ENCODE measurements around the gene GABRG3.

GABRG3 gene

DNA sequence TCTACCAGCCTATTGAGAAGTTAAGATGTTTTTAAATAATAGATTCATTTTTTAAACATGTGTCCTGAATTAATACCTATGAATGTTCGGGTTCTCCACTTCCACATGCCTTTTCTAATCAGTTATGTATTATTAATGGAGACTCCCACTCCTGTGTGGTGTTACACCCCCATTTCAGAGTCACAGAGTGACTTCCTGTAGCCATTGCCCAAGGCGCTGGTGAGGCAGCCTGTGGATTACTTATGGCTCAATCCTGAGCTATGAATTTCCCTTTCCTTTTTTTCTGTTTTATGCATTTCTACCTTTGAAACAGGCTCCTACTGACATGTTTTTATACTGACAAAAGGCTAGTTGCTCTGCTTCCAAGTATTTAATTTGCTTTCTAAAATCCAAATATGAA is 162.3 kb downstream of the GABRG3 start:
- no peak for TF ChIP-seq ZNF565 (CRISPR knock-in tag; conservative IDR thresholded peaks at IDR 0.05; ENCODE audit: low read depth)
- TF ChIP-seq ZFP30 (CRISPR knock-in tag; IDR thresholded peaks at IDR 0.05) = no peak
- TF ChIP-seq ARNTL (CRISPR knock-in tag; IDR thresholded peaks at IDR 0.05; ENCODE audit: borderline replicate concordance, low read depth) = no peak
- no peak for TF ChIP-seq ISL1 (CRISPR knock-in tag; IDR thresholded peaks at IDR 0.05)
- TF ChIP-seq TOX (CRISPR knock-in tag; IDR thresholded peaks at IDR 0.05; ENCODE audit: borderline replicate concordance) = no peak
- TF ChIP-seq, protein P1, sequence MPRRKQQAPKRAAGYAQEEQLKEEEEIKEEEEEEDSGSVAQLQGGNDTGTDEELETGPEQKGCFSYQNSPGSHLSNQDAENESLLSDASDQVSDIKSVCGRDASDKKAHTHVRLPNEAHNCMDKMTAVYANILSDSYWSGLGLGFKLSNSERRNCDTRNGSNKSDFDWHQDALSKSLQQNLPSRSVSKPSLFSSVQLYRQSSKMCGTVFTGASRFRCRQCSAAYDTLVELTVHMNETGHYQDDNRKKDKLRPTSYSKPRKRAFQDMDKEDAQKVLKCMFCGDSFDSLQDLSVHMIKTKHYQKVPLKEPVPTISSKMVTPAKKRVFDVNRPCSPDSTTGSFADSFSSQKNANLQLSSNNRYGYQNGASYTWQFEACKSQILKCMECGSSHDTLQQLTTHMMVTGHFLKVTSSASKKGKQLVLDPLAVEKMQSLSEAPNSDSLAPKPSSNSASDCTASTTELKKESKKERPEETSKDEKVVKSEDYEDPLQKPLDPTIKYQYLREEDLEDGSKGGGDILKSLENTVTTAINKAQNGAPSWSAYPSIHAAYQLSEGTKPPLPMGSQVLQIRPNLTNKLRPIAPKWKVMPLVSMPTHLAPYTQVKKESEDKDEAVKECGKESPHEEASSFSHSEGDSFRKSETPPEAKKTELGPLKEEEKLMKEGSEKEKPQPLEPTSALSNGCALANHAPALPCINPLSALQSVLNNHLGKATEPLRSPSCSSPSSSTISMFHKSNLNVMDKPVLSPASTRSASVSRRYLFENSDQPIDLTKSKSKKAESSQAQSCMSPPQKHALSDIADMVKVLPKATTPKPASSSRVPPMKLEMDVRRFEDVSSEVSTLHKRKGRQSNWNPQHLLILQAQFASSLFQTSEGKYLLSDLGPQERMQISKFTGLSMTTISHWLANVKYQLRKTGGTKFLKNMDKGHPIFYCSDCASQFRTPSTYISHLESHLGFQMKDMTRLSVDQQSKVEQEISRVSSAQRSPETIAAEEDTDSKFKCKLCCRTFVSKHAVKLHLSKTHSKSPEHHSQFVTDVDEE (CRISPR knock-in tag; IDR thresholded peaks at IDR 0.05) = no peak
- no peak for TF ChIP-seq ZNF70 (CRISPR knock-in tag; IDR thresholded peaks at IDR 0.05)
- no peak for TF ChIP-seq ZC3H10 (CRISPR knock-in tag; IDR thresholded peaks at IDR 0.05)
- TF ChIP-seq POU6F1 (CRISPR knock-in tag; IDR thresholded peaks at IDR 0.05; ENCODE audit: borderline replicate concordance, low read depth) = no peak
- TF ChIP-seq TCF4 (CRISPR knock-in tag; IDR thresholded peaks at IDR 0.05; ENCODE audit: borderline replicate concordance) = no peak
- TF ChIP-seq CSDC2 (CRISPR knock-in tag; IDR thresholded peaks at IDR 0.05) = no peak
- no peak for TF ChIP-seq BACH2 (CRISPR knock-in tag; IDR thresholded peaks at IDR 0.05; ENCODE audit: borderline replicate concordance)
- no peak for ATAC-seq

DNA sequence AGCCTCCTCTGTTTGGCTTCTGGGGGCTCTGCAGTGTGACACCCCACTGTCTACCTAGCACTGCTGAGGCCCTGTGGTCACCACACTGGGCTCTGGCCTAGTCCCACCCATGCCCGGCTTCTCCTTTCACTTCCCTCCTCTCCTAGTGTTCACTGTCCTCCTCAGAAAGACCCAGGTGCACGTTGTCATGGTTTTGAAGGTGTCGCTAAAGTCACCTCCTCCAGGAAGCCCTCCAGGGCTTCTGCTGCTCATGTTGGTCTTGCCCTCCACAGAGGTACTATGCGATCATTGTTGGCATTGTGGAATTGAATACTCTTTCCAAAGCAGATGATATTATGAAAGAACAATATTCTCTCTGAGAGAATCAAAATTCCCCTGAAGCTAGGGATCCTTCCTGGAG is 163.5 kb downstream of the GABRG3 start:
- ATAC-seq = no peak
- TF ChIP-seq PPARA (CRISPR knock-in tag; IDR thresholded peaks at IDR 0.05; ENCODE audit: borderline replicate concordance) = no peak
- no peak for TF ChIP-seq ZNF565 (CRISPR knock-in tag; conservative IDR thresholded peaks at IDR 0.05; ENCODE audit: low read depth)
- TF ChIP-seq, protein P2, sequence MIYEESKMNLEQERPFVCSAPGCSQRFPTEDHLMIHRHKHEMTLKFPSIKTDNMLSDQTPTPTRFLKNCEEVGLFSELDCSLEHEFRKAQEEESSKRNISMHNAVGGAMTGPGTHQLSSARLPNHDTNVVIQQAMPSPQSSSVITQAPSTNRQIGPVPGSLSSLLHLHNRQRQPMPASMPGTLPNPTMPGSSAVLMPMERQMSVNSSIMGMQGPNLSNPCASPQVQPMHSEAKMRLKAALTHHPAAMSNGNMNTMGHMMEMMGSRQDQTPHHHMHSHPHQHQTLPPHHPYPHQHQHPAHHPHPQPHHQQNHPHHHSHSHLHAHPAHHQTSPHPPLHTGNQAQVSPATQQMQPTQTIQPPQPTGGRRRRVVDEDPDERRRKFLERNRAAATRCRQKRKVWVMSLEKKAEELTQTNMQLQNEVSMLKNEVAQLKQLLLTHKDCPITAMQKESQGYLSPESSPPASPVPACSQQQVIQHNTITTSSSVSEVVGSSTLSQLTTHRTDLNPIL (CRISPR knock-in tag; IDR thresholded peaks at IDR 0.05; ENCODE audit: low read depth) = no peak
- no peak for TF ChIP-seq ZC3H10 (CRISPR knock-in tag; IDR thresholded peaks at IDR 0.05)
- TF ChIP-seq CSRNP3 (CRISPR knock-in tag; IDR thresholded peaks at IDR 0.05) = no peak
- TF ChIP-seq SNAI2 (CRISPR knock-in tag; IDR thresholded peaks at IDR 0.05) = no peak
- no peak for TF ChIP-seq ESRRG (CRISPR knock-in tag; IDR thresholded peaks at IDR 0.05)
- no peak for TF ChIP-seq ZFP3 (CRISPR knock-in tag; IDR thresholded peaks at IDR 0.05)
- TF ChIP-seq TOX (CRISPR knock-in tag; IDR thresholded peaks at IDR 0.05; ENCODE audit: borderline replicate concordance) = no peak
- TF ChIP-seq ZNF70 (CRISPR knock-in tag; IDR thresholded peaks at IDR 0.05) = no peak
- TF ChIP-seq ZFP30 (CRISPR knock-in tag; IDR thresholded peaks at IDR 0.05) = no peak
- TF ChIP-seq RARB (CRISPR knock-in tag; IDR thresholded peaks at IDR 0.05) = no peak
- TF ChIP-seq BACH2 (CRISPR knock-in tag; IDR thresholded peaks at IDR 0.05; ENCODE audit: borderline replicate concordance) = no peak
- TF ChIP-seq CSDC2 (CRISPR knock-in tag; IDR thresholded peaks at IDR 0.05) = no peak
- TF ChIP-seq ARNTL (CRISPR knock-in tag; IDR thresholded peaks at IDR 0.05; ENCODE audit: borderline replicate concordance, low read depth) = no peak
- no peak for TF ChIP-seq PATZ1 (CRISPR knock-in tag; IDR thresholded peaks at IDR 0.05; ENCODE audit: borderline replicate concordance)
- TF ChIP-seq OSR1 (CRISPR knock-in tag; IDR thresholded peaks at IDR 0.05) = no peak
- TF ChIP-seq POU6F1 (CRISPR knock-in tag; IDR thresholded peaks at IDR 0.05; ENCODE audit: borderline replicate concordance, low read depth) = no peak
- no peak for TF ChIP-seq GLIS3 (CRISPR knock-in tag; IDR thresholded peaks at IDR 0.05)

Data from SK-N-SH treated with all-trans-retinoic acid at 6 μM for 48 hours (cell line).